RCC 7860 (cell line): ENCODE measurements around the gene ERMARD.

Source experiments
- DNase-seq: peaks from one replicate; pipeline ENCODE4 v3.0.0-alpha.2; 2015; ENCODE audit warnings: low spot score
- FAIRE-seq: peaks from 2 replicates; lab custom pipeline; 2012; peaks lifted over from hg19 to GRCh38; lab: Jason Lieb, UNC

ERMARD gene

GRCh38 chr6:169820358-169820757 is 68.9 kb downstream of the ERMARD start:
- DNase-seq: no peak

GRCh38 chr6:169824021-169824420 is 72.6 kb downstream of the ERMARD start:
- no peak for FAIRE-seq
- DNase-seq: no peak

More at GRCh38 chr6:169820358-169820757, 68.9 kb downstream of the ERMARD start:
- no peak for FAIRE-seq

- DNase-seq (no peak), FAIRE-seq (no peak)
These were observed 73.6 kb downstream of the ERMARD start for GRCh38 chr6:169824848-169825557.

GRCh38 chr6:169825558-169826225 is 74.3 kb downstream of the ERMARD start:
- no peak for FAIRE-seq
- DNase-seq: no peak

- FAIRE-seq (no peak), DNase-seq (no peak)
These were observed 75.3 kb downstream of the ERMARD start for GRCh38 chr6:169826697-169827096.

- no peak for FAIRE-seq
- no peak for DNase-seq
These were observed 75.9 kb downstream of the ERMARD start for GRCh38 chr6:169827290-169827717.

- FAIRE-seq: no peak
These were observed 76.8 kb downstream of the ERMARD start for GRCh38 chr6:169828176-169828575.

GRCh38 chr6:169829786-169830185 is 78.4 kb downstream of the ERMARD start:
- DNase-seq (no peak), FAIRE-seq (no peak)

More at GRCh38 chr6:169828176-169828575, 76.8 kb downstream of the ERMARD start:
- no peak for DNase-seq

- FAIRE-seq: no peak
- no peak for DNase-seq
These were observed 79.5 kb downstream of the ERMARD start for GRCh38 chr6:169830876-169831275.
